HFF-Myc (cell line): ENCODE data around the gene PCDH17.

Experiments
- DNase-seq: peaks from one replicate; pipeline ENCODE4 v3.0.0-alpha.2; 2011; ENCODE audit warnings: low read depth; ENCODE audit errors: extremely low read depth
- H3K4me3 ChIP-seq: replicated peaks from 2 replicates; pipeline ENCODE4 v1.5.1; 2011; ENCODE audit warnings: low read depth, mild to moderate bottlenecking, control low read depth, low read length
- TF ChIP-seq, protein P1 (sequence below): IDR thresholded peaks from 2 replicates; pipeline ENCODE4 v1.5.1; 2012; ENCODE audit warnings: mild to moderate bottlenecking, low read depth, low read length, control low read depth; ENCODE audit errors: missing control alignments

Gene PCDH17

DNA sequence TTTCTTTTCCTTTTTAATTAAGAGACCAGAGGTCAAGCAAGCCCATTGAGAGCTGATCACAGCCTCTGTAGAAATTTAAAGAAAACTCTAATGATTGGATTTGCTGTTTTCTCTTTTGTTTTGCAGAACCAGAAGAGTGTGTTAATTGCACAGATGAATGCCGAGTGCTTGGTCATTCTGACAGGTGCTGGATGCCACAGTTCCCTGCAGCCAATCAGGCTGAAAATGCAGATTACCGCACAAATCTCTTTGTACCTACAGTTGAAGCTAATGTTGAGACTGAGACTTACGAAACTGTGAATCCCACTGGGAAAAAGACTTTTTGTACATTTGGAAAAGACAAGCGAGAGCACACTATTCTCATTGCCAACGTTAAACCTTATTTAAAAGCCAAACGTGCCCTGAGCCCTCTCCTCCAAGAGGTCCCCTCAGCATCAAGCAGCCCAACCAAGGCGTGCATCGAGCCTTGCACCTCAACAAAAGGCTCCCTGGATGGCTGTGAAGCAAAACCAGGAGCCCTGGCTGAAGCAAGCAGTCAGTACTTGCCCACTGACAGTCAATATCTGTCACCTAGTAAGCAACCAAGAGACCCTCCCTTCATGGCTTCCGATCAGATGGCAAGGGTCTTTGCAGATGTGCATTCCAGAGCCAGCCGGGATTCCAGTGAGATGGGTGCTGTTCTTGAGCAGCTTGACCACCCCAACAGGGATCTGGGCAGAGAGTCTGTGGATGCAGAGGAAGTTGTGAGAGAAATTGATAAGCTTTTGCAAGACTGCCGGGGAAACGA is 93.1 kb downstream of the PCDH17 start:
- TF ChIP-seq, protein P1, sequence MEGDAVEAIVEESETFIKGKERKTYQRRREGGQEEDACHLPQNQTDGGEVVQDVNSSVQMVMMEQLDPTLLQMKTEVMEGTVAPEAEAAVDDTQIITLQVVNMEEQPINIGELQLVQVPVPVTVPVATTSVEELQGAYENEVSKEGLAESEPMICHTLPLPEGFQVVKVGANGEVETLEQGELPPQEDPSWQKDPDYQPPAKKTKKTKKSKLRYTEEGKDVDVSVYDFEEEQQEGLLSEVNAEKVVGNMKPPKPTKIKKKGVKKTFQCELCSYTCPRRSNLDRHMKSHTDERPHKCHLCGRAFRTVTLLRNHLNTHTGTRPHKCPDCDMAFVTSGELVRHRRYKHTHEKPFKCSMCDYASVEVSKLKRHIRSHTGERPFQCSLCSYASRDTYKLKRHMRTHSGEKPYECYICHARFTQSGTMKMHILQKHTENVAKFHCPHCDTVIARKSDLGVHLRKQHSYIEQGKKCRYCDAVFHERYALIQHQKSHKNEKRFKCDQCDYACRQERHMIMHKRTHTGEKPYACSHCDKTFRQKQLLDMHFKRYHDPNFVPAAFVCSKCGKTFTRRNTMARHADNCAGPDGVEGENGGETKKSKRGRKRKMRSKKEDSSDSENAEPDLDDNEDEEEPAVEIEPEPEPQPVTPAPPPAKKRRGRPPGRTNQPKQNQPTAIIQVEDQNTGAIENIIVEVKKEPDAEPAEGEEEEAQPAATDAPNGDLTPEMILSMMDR = no peak
- DNase-seq = no peak

DNA sequence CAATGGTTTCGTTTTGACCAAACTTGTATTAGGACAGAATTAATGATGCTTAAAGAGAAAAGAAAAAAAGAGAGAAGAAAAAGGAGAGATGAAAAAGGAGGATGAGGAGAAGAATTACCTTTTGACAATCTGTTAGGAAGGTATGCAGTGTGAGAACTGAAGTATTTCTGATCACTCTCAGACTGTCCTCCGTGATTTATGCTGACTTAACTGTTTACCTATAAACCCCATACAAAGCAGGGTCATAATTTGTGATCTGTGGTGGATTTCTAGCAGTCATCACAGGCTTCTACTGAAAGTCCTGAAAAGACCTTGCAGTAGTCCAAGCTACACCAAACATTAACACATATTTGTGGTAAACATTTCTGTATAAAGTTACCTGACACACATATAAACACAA is 93.9 kb downstream of the PCDH17 start:
- DNase-seq = no peak
- no peak overlapping the region for H3K4me3 ChIP-seq
- TF ChIP-seq, protein P1 = no peak

More for the DNA sequence above, 93.1 kb downstream of the PCDH17 start:
- H3K4me3 ChIP-seq = no peak overlapping the region

DNA sequence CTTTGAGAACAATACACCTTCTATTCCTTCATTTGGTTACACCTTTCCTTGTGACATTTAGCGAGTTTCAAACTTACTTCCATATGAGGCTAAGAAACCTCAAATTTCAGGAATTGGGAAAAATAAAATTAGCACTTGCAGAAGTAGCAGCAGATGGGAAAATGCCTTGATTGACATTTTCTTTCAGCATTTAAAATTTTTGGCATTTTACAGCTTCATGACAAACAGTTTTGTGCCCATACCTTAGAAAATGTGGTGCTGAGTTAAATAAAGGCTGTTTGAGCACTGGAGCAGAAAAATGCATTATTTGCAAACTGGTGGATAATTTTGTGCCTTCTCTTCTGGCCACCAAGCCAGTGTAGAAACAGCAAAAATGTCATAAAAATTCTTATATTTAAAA is 95.4 kb downstream of the PCDH17 start:
- TF ChIP-seq, protein P1 = no peak
- no peak for DNase-seq
- no peak overlapping the region for H3K4me3 ChIP-seq

DNA sequence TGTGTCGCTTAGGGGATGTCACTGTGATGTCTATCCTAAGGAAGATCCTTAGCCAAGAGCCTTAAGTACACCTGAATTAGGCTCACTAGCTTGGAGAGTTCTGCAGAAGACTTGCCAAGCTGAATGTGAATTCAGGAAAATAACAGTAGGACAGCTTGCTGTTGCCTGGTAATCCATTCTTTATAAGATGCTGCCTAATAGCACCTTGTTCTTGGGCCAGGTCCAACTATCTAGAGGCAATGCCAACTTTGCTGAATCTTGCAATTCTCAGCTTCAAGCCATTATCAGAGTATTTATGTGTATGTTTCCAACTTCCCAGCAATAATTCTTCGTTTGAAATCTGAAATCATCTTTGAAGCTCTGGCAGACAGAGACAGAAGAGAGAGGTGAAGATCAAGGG is 102.8 kb downstream of the PCDH17 start:
- no peak overlapping the region for H3K4me3 ChIP-seq
- TF ChIP-seq, protein P1 = no peak
- no peak for DNase-seq

DNA sequence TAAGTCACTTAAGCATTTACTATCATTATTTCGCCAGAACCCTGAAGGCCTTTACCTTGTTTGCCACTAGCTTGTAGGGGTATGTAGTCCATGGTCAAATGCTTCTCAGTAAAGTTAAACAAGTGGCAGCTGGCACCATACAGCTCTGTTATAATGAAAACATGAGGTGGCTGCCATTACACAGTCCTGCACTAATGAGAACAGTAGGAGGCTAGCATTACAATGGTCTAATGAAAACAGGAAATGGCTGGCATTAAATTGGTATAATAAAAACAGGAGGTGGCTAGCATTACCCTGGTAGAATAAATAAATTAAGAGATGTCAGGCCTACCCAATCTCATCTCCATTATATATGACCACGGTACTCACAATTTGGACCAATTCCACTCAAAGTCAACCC is 107.5 kb downstream of the PCDH17 start:
- DNase-seq = no peak
- TF ChIP-seq, protein P1 = no peak
- H3K4me3 ChIP-seq = no peak overlapping the region

DNA sequence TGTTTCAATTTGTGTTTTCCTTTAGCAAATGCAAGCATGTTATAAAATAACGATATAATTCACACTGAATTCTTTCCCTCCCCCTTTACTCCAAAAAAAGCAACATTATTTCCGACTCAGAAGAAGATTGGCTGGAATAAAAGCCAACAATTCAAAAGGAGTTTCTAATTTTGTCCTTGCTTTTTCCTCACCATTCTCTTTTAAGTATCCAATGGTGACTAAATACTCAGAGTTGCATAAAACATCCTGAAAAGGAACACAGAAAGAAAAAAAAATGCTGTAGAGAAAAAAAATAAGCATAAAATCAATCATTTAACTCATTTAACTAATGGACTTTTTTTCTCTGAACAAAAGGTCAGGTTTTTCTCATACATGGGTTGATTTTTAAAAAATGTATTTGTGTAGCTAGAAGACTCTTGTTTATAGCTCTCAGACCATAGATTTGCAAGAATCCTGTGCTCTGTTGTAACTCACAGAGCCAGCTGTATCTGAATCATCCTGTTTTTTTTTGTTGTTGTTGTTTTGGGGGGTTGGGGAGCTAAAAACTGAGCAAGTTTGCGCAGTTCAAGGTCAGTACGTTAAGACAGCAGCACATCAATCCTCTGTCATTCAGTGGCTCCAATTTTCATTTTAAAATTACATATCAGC is 108.1 kb downstream of the PCDH17 start:
- DNase-seq = no peak
- TF ChIP-seq, protein P1 = no peak
- H3K4me3 ChIP-seq = no peak overlapping the region
